Lower leg skin (tissue), 3 donors: ENCODE results near the gene JOSD1.

Experiments
- CTCF ChIP-seq, 3 donors: fragments of 450-650 bp; IDR thresholded peaks; one replicate each; pipeline ENCODE4 v1.5.1; 2016; ENCODE audit warnings: antibody characterized with exemption in 3 of 3, mild to moderate bottlenecking in 3 of 3, moderate library complexity in 2 of 3
- POLR2A ChIP-seq, 2 donors: fragments of 450-650 bp; IDR thresholded peaks; one replicate each; pipeline ENCODE4 v1.6.1; 2016 to 2017; ENCODE audit warnings: antibody characterized with exemption in 2 of 2, mild to moderate bottlenecking in 1 of 2, moderate library complexity in 1 of 2

- TF ChIP-seq CTCF (IDR thresholded peaks at IDR 0.05) (no peak), POLR2A (IDR thresholded peaks at IDR 0.05) (no peak)
These were observed 35.5 kb upstream of the JOSD1 start for GRCh38 chr22:38736257-38736570.
